H1 (cell line): ENCODE measurements around the gene VENTX. TPM values are rescaled to one million over a fixed set of nuclear protein-coding genes. Genes with fewer than 3 reads are reported as not detected.

Experiments used
- BACH1 ChIP-seq: IDR thresholded peaks from 2 replicates; pipeline ENCODE4 v1.6.1; 2012; ENCODE audit warnings: low read length, improper control_type of control experiment
- EGR1 ChIP-seq: IDR thresholded peaks from 2 replicates; pipeline ENCODE4 v1.6.1; 2011; ENCODE audit warnings: low read depth, low read length, borderline replicate concordance
- GTF2F1 ChIP-seq: IDR thresholded peaks from 2 replicates; pipeline ENCODE4 v1.6.1; 2012; ENCODE audit warnings: low read depth, low read length, improper control_type of control experiment, borderline replicate concordance
- SP2 ChIP-seq: IDR thresholded peaks from 2 replicates; pipeline ENCODE4 v1.6.1; 2012; ENCODE audit warnings: mild to moderate bottlenecking, low read length, inconsistent platforms
- TAF7 ChIP-seq: optimal IDR thresholded peaks from 2 replicates; pipeline ENCODE3; 2011; ENCODE audit warnings: low read depth, mild to moderate bottlenecking, inconsistent platforms, low read length, moderate library complexity, borderline replicate concordance
- polyA plus RNA-seq, 7 experiments: library from polyadenylated mRNA; depleted of rRNA in 3 of 7; stranded (reverse) in 5 of 7; unstranded in 2 of 7; fragments of >200 nt in 5 of 7; fragments of 200-250 nt in 2 of 7; gene quantifications; 1 replicate in 5 of 7; 2 replicates in 1 of 7; 4 replicates in 1 of 7; pipeline versions ENCODE4 v1.2.1 to v1.2.3, GENCODE V29; 2011 to 2013; ENCODE audit warnings: missing spikeins in 2 of 7, mixed read lengths in 2 of 7
- total RNA-seq: library from RNA; stranded (reverse); fragmentation: NEBNext Ultra II Directional; extraction: Animal tissue kit (Norgen Biotek cat#: 25700); gene quantifications from 2 replicates; pipeline ENCODE4 v1.2.1, GENCODE V29; 2021
- TF ChIP-seq, protein P1 (sequence below): IDR thresholded peaks from 2 replicates; pipeline ENCODE4 v1.6.1; 2012; ENCODE audit warnings: low read length, inconsistent platforms

Gene VENTX
- total and polyA plus RNA-seq, 2 of the 8 experiments (the other 6 are each of a cell fraction or from before 2014, with no cell fraction given): 5.6 TPM

DNA sequence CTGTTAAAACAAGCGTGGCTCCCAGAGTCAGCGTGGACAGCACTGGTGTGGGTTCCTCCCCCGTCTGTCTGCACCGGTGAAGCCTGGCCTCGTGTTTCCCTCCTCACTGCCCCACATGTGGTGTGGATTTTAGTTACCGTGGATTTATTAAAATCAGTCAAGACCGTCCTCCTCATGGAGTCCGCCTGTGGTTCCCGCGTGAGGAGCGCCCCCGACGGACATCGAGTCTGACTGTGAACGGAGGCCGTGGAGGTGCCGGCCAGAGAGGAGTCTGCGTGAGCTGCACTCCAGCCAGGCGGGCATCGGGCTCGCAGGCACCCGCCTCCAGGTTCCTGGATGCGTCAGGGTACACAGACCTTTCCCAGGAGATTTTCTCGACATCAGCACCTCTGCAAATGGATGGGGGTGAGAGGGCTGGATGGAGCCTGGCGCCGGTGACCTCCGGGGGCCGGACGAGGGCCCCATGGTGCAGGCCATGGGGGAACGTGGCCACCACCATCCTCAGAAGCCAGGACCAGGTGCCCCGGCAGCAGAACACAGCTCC is 33.9 kb upstream of the VENTX start (continued):
- TF ChIP-seq TAF7 (no peak), EGR1 (no peak), GTF2F1 (no peak), BACH1 (no peak), SP2 (no peak)
- TF ChIP-seq, protein P1, sequence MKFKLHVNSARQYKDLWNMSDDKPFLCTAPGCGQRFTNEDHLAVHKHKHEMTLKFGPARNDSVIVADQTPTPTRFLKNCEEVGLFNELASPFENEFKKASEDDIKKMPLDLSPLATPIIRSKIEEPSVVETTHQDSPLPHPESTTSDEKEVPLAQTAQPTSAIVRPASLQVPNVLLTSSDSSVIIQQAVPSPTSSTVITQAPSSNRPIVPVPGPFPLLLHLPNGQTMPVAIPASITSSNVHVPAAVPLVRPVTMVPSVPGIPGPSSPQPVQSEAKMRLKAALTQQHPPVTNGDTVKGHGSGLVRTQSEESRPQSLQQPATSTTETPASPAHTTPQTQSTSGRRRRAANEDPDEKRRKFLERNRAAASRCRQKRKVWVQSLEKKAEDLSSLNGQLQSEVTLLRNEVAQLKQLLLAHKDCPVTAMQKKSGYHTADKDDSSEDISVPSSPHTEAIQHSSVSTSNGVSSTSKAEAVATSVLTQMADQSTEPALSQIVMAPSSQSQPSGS: no peak
